ENCODE data around the gene CHEK1. TPM values are rescaled to one million over a fixed set of nuclear protein-coding genes. Genes with fewer than 3 reads are reported as not detected.

The CHEK1 gene
- total RNA-seq, 4 donors from 2014 or later, result 1.3 to 6.3 (median 3.4) TPM

- no peak for TF ChIP-seq CTCF (IDR thresholded peaks at IDR 0.05; ENCODE audit: low read depth)
These were observed 67.9 kb downstream of the CHEK1 start for GRCh38 chr11:125692887-125693286.

GRCh38 chr11:125694951-125695350 is 70.0 kb downstream of the CHEK1 start:
- no peak for TF ChIP-seq CTCF (IDR thresholded peaks at IDR 0.05; ENCODE audit: low read depth)

DNA sequence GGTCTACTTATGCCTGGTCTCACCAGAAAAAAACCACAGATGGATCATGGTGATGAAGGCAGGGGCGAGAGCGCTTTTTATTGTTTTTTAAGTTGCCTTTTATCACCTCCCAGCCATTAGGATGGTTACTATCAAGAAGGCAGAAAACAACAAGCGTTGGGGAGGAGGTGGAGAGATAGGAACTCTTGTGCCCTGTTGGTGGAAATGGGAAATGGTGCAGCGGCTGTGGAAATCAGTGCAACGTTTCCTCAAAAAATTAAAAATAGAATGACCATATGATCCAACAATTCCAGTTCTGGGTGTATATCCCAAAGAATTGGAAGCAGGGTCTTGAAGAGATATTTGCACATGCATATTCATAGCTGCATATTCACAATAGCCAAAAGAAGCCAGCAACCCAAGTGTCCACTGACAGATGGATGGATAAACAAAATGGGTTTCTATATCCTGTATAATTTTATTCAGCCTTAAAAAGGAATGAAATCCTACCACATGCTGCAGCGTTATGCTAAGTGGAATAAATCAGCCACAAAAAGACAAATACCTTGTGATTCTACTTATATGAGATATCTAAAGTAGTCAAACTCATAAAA is 76.2 kb downstream of the CHEK1 start:
- TF ChIP-seq CTCF (IDR thresholded peaks at IDR 0.05; ENCODE audit: low read depth), result no peak

GRCh38 chr11:125701858-125702621 is 77.1 kb downstream of the CHEK1 start:
- no peak for TF ChIP-seq CTCF (IDR thresholded peaks at IDR 0.05; ENCODE audit: low read depth)

- no peak for TF ChIP-seq CTCF (IDR thresholded peaks at IDR 0.05; ENCODE audit: low read depth)
These were observed 95.8 kb downstream of the CHEK1 start for GRCh38 chr11:125720781-125721180.

DNA sequence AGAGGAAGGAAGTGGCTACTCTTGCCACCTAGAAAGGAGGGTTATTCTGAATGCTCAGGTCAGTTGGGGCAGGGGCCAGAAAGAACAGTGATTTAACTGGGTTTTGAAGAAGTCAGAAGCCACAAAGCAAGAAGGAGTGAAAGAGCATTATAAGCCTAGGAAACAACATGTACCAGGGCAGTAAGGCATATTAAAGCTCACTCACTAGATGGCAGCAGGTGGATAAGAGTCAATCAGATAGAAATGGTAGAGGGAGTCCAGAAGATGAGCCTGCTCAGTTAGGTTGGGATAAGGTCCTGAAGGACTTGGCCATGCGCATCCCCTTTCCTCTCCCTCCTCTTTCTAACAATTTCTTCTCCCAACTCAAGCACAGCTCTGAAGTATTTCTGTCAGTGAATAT is 99.2 kb downstream of the CHEK1 start:
- TF ChIP-seq CTCF (IDR thresholded peaks at IDR 0.05; ENCODE audit: low read depth), result no peak

Small RNAs within 50 kb of the gene (small RNA-seq; reads per million reads assigned to genes)
- gene RNU2-35P, result not detected

Other genes with a start within 250 kb of the CHEK1 start
- gene FEZ1, start 128.9 kb upstream of the CHEK1 start, total RNA-seq, result 10 to 100 TPM; 13.0 to 31.5 (median 16.6) TPM
- gene EI24, start 55.7 kb upstream of the CHEK1 start, total RNA-seq, result 100 to 1,000 TPM in 1 of 4 donors, 10 to 100 TPM in 3; 66.0 to 105 (median 93.3) TPM
- gene STT3A, start 32.3 kb upstream of the CHEK1 start, total RNA-seq, result 10 to 100 TPM; 33.5 to 74.0 (median 56.8) TPM
- gene ACRV1, start 55.7 kb downstream of the CHEK1 start, total RNA-seq, result not detected
- not detected for gene PATE1, start 121.1 kb downstream of the CHEK1 start, total RNA-seq
- gene PATE2, start 153.7 kb downstream of the CHEK1 start, total RNA-seq, result not detected
- not detected for gene PATE3, start 163.0 kb downstream of the CHEK1 start, total RNA-seq
- gene PATE4, start 208.2 kb downstream of the CHEK1 start, total RNA-seq, result not detected